ENCODE data around the gene APP. TPM values are rescaled to one million over a fixed set of nuclear protein-coding genes. Genes with fewer than 3 reads are reported as not detected.

The APP gene
- total RNA-seq, 1 experiment from 2014 or later: 266 TPM

- H3F3A ChIP-seq (ENCODE audit: low read length, unreplicated experiment): no peaks in the 10 kb centered on the region
- H3K4me1 ChIP-seq (ENCODE audit: insufficient read depth, low read length): peaks cover 8% of the 10 kb centered on the region; the same call in 1 of the 2 replicates
- H3K27ac ChIP-seq (ENCODE audit: low read length): no peak overlapping the region
- DNase-seq: no peak
- peaks cover 25% of the 10 kb centered on the region; the same call in 1 of the 2 replicates for H3K36me3 ChIP-seq (ENCODE audit: low read depth, low read length)
- no peak overlapping the region for H3K4me3 ChIP-seq (ENCODE audit: low read length)
- CTCF ChIA-PET: no interaction called here
- no peak overlapping the region for H3K4me2 ChIP-seq (ENCODE audit: low read length)
- ATAC-seq: no peak
- POLR2A ChIA-PET (ENCODE audit: unreplicated experiment): no interaction called here
- H3K79me2 ChIP-seq (ENCODE audit: low read length): peaks cover 61% of the 10 kb centered on the region
- no peak overlapping the region for H3K9ac ChIP-seq (ENCODE audit: low read length)
- H3K9me2 ChIP-seq (replicated peaks; ENCODE audit: low read length): no peaks in the 10 kb centered on the region
- TF ChIP-seq CTCF (conservative IDR thresholded peaks at IDR 0.05; ENCODE audit: low read depth, low read length) (no peak), EZH2 (IDR thresholded peaks at IDR 0.05; ENCODE audit: low read length, unreplicated experiment) (no peak), EZH2phosphoT487 (IDR thresholded peaks at IDR 0.05; ENCODE audit: borderline replicate concordance, low read length) (no peak)
- H3K9me3 ChIP-seq (ENCODE audit: low read length): no peaks in the 10 kb centered on the region
- no TSS peak for BruUV-seq (replicated peaks)
- H4K20me1 ChIP-seq (ENCODE audit: low read length): no peaks in the 10 kb centered on the region
- H3K27me3 ChIP-seq (ENCODE audit: low read length): no peaks in the 10 kb centered on the region
- H2AFZ ChIP-seq (ENCODE audit: low read length): no peak overlapping the region
- intact Hi-C loops (cut with micrococcal nuclease): no loop called here
These were observed 59.9 kb downstream of the APP start for GRCh38 chr21:26110715-26111114.

GRCh38 chr21:26107429-26107828 lies 63.1 kb downstream of the APP start:
- POLR2A ChIA-PET (ENCODE audit: unreplicated experiment): no interaction called here
- H3K9ac ChIP-seq (ENCODE audit: low read length): no peak overlapping the region
- H3K27ac ChIP-seq (ENCODE audit: low read length): no peak overlapping the region
- ATAC-seq (no peak), DNase-seq (no peak)
- peaks cover 63% of the 10 kb centered on the region for H3K79me2 ChIP-seq (ENCODE audit: low read length)
- intact Hi-C loops (cut with micrococcal nuclease): no loop called here
- no peaks in the 10 kb centered on the region for H3K9me3 ChIP-seq (ENCODE audit: low read length)
- no TSS peak for BruUV-seq (replicated peaks)
- H2AFZ ChIP-seq (ENCODE audit: low read length): no peak overlapping the region
- H3K4me2 ChIP-seq (ENCODE audit: low read length): no peak overlapping the region
- H3K36me3 ChIP-seq (ENCODE audit: low read depth, low read length): peaks cover 35% of the 10 kb centered on the region
- no peak overlapping the region for H3K4me3 ChIP-seq (ENCODE audit: low read length)
- CTCF ChIA-PET: no interaction called here
- H3K4me1 ChIP-seq (ENCODE audit: insufficient read depth, low read length): no peaks in the 10 kb centered on the region; the same call in 1 of the 2 replicates
- no peaks in the 10 kb centered on the region for H3F3A ChIP-seq (ENCODE audit: low read length, unreplicated experiment)
- no peaks in the 10 kb centered on the region for H3K27me3 ChIP-seq (ENCODE audit: low read length)
- no peak for TF ChIP-seq EZH2phosphoT487 (IDR thresholded peaks at IDR 0.05; ENCODE audit: borderline replicate concordance, low read length)
- no peak for TF ChIP-seq CTCF (conservative IDR thresholded peaks at IDR 0.05; ENCODE audit: low read depth, low read length)
- TF ChIP-seq EZH2 (IDR thresholded peaks at IDR 0.05; ENCODE audit: low read length, unreplicated experiment): no peak
- 0 out of 2 replicates have a peak, but pooled peaks cover 3% of the 10 kb centered on the region for H4K20me1 ChIP-seq (ENCODE audit: low read length)
- H3K9me2 ChIP-seq (replicated peaks; ENCODE audit: low read length): no peaks in the 10 kb centered on the region

GRCh38 chr21:26106562-26106961 lies 64.0 kb downstream of the APP start:
- BruUV-seq (replicated peaks): no TSS peak
- H3K79me2 ChIP-seq (ENCODE audit: low read length): peaks cover 62% of the 10 kb centered on the region

More at GRCh38 chr21:26106562-26106961, 64.0 kb downstream of the APP start:
- no peaks in the 10 kb centered on the region for H3K9me2 ChIP-seq (replicated peaks; ENCODE audit: low read length)
- no peak overlapping the region for H2AFZ ChIP-seq (ENCODE audit: low read length)
- no peak overlapping the region for H3K4me3 ChIP-seq (ENCODE audit: low read length)
- POLR2A ChIA-PET (ENCODE audit: unreplicated experiment): no interaction called here
- H3K9me3 ChIP-seq (ENCODE audit: low read length): no peaks in the 10 kb centered on the region
- no peak for ATAC-seq
- no peak for TF ChIP-seq EZH2phosphoT487 (IDR thresholded peaks at IDR 0.05; ENCODE audit: borderline replicate concordance, low read length)
- TF ChIP-seq CTCF (conservative IDR thresholded peaks at IDR 0.05; ENCODE audit: low read depth, low read length): no peak
- no peak for TF ChIP-seq EZH2 (IDR thresholded peaks at IDR 0.05; ENCODE audit: low read length, unreplicated experiment)
- no peaks in the 10 kb centered on the region for H3F3A ChIP-seq (ENCODE audit: low read length, unreplicated experiment)
- no peak overlapping the region for H3K4me2 ChIP-seq (ENCODE audit: low read length)
- H3K9ac ChIP-seq (ENCODE audit: low read length): no peak overlapping the region
- no peak overlapping the region for H3K27ac ChIP-seq (ENCODE audit: low read length)
- intact Hi-C loops (cut with micrococcal nuclease): no loop called here
- DNase-seq: no peak
- peaks cover 34% of the 10 kb centered on the region for H3K36me3 ChIP-seq (ENCODE audit: low read depth, low read length)
- H3K4me1 ChIP-seq (ENCODE audit: insufficient read depth, low read length): no peaks in the 10 kb centered on the region
- CTCF ChIA-PET: no interaction called here
- no peaks in the 10 kb centered on the region for H3K27me3 ChIP-seq (ENCODE audit: low read length)
- 0 out of 2 replicates have a peak, but pooled peaks cover 3% of the 10 kb centered on the region for H4K20me1 ChIP-seq (ENCODE audit: low read length)

Data from PC-3 (cell line).